ENCODE results near the gene HOXC9.

The HOXC9 gene

GRCh38 chr12:53983950-53984572 is 15.9 kb upstream of the HOXC9 start:
- TF ChIP-seq POLR2AphosphoS5 (IDR thresholded peaks at IDR 0.05; ENCODE audit: low read depth, low read length), result no peak

GRCh38 chr12:53984901-53985691 is 14.9 kb upstream of the HOXC9 start, which contains the start of gene HOXC10:
HOXC10 (plus strand) TSS chr12:53985146; CDS start chr12:53985260, 114 bp downstream.
- TF ChIP-seq POLR2AphosphoS5 (IDR thresholded peaks at IDR 0.05; ENCODE audit: low read depth, low read length), result no peak
- peak; percentile 41 for TF ChIP-seq FOXP2 (optimal IDR thresholded peaks at IDR 0.05; ENCODE audit: borderline replicate concordance, extremely low read depth, extremely low read length, insufficient read depth)

- TF ChIP-seq TAF1 (IDR thresholded peaks at IDR 0.05; ENCODE audit: borderline replicate concordance, insufficient read depth, low read length), result no peak
- no peak for TF ChIP-seq POLR2AphosphoS5 (IDR thresholded peaks at IDR 0.05; ENCODE audit: low read depth, low read length)
- no peak for TF ChIP-seq FOXP2 (optimal IDR thresholded peaks at IDR 0.05; ENCODE audit: borderline replicate concordance, extremely low read depth, extremely low read length, insufficient read depth)
- TF ChIP-seq SIN3A (IDR thresholded peaks at IDR 0.05; ENCODE audit: borderline replicate concordance, insufficient read depth, low read length), result no peak
- TF ChIP-seq, protein P1, sequence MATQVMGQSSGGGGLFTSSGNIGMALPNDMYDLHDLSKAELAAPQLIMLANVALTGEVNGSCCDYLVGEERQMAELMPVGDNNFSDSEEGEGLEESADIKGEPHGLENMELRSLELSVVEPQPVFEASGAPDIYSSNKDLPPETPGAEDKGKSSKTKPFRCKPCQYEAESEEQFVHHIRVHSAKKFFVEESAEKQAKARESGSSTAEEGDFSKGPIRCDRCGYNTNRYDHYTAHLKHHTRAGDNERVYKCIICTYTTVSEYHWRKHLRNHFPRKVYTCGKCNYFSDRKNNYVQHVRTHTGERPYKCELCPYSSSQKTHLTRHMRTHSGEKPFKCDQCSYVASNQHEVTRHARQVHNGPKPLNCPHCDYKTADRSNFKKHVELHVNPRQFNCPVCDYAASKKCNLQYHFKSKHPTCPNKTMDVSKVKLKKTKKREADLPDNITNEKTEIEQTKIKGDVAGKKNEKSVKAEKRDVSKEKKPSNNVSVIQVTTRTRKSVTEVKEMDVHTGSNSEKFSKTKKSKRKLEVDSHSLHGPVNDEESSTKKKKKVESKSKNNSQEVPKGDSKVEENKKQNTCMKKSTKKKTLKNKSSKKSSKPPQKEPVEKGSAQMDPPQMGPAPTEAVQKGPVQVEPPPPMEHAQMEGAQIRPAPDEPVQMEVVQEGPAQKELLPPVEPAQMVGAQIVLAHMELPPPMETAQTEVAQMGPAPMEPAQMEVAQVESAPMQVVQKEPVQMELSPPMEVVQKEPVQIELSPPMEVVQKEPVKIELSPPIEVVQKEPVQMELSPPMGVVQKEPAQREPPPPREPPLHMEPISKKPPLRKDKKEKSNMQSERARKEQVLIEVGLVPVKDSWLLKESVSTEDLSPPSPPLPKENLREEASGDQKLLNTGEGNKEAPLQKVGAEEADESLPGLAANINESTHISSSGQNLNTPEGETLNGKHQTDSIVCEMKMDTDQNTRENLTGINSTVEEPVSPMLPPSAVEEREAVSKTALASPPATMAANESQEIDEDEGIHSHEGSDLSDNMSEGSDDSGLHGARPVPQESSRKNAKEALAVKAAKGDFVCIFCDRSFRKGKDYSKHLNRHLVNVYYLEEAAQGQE (IDR thresholded peaks at IDR 0.05; ENCODE audit: insufficient read depth in 1 of 2, low read depth in 2 of 2, low read length in 2 of 2), result no peak
These were observed 14.3 kb upstream of the HOXC9 start for GRCh38 chr12:53985692-53985993.

DNA sequence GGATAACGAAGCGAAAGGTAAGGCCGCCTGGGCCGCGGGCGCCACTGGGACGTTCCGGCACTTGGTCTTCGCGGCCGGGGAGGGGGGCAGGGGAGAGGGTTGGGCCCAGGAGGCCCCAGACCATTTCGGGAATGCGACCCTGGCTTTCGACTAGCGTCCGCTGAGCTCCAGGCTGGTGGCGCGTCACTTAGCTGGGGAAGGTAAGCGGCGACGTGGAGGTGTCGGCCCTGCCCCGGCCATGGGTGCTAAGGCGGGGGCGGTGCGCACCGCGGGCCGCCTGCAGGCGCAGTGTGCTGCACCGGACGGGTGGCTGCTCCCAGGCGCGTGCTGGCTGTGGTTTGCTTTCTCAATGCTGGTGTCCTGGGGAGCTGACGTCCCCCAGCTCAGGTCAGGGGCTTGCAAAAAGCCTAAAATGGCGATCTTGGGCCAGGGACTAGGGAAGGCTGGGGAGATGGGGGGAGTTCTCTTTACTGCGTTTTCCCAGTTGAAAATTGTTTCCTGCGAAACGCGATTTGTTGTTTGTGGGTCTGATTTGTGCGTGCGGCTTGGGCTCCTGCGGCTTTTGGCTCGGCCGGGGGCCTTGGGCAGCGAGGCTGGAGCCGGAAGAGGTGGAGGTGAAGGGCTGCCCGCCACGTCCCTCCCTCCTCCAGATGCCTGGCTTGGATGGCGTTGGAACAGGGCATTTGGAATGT is 13.8 kb upstream of the HOXC9 start:
- TF ChIP-seq FOXP2 (optimal IDR thresholded peaks at IDR 0.05; ENCODE audit: borderline replicate concordance, extremely low read depth, extremely low read length, insufficient read depth), result no peak
- TF ChIP-seq, protein P1 (IDR thresholded peaks at IDR 0.05; ENCODE audit: insufficient read depth in 1 of 2, low read depth in 2 of 2, low read length in 2 of 2), result no peak
- TF ChIP-seq POLR2AphosphoS5 (IDR thresholded peaks at IDR 0.05; ENCODE audit: low read depth, low read length), result no peak
- TF ChIP-seq SIN3A (IDR thresholded peaks at IDR 0.05; ENCODE audit: borderline replicate concordance, insufficient read depth, low read length), result no peak
- no peak for TF ChIP-seq TAF1 (IDR thresholded peaks at IDR 0.05; ENCODE audit: borderline replicate concordance, insufficient read depth, low read length)

GRCh38 chr12:53986686-53987483 is 13.1 kb upstream of the HOXC9 start:
- no peak for TF ChIP-seq FOXP2 (optimal IDR thresholded peaks at IDR 0.05; ENCODE audit: borderline replicate concordance, extremely low read depth, extremely low read length, insufficient read depth)
- TF ChIP-seq POLR2AphosphoS5 (IDR thresholded peaks at IDR 0.05; ENCODE audit: low read depth, low read length), result no peak
- TF ChIP-seq SIN3A (IDR thresholded peaks at IDR 0.05; ENCODE audit: borderline replicate concordance, insufficient read depth, low read length), result no peak
- TF ChIP-seq TAF1 (IDR thresholded peaks at IDR 0.05; ENCODE audit: borderline replicate concordance, insufficient read depth, low read length), result no peak
- TF ChIP-seq, protein P1 (IDR thresholded peaks at IDR 0.05; ENCODE audit: insufficient read depth in 1 of 2, low read depth in 2 of 2, low read length in 2 of 2), result no peak

Data from PFSK-1 (cell line).